Measurements from ENCODE around the gene EVPL.

GRCh38 chr17:76011951-76012350 lies 15.2 kb downstream of the EVPL start:
- no peak for TF ChIP-seq CTCF (tag by site-specific recombination; IDR thresholded peaks at IDR 0.05)
- no peak for TF ChIP-seq ZNF654 (tag by site-specific recombination; IDR thresholded peaks at IDR 0.05; ENCODE audit: low read depth)
- no peak for TF ChIP-seq PRDM1 (tag by site-specific recombination; IDR thresholded peaks at IDR 0.05)
- no peak for TF ChIP-seq ZNF777 (tag by site-specific recombination; IDR thresholded peaks at IDR 0.05; ENCODE audit: borderline replicate concordance)
- no peak for TF ChIP-seq ZBTB49 (tag by site-specific recombination; IDR thresholded peaks at IDR 0.05; ENCODE audit: low read depth)
- no peak for TF ChIP-seq PATZ1 (tag by site-specific recombination; IDR thresholded peaks at IDR 0.05)
- TF ChIP-seq ZNF157 (tag by site-specific recombination; IDR thresholded peaks at IDR 0.05): no peak
- TF ChIP-seq ZNF843 (tag by site-specific recombination; IDR thresholded peaks at IDR 0.05): no peak
- no peak for TF ChIP-seq ZBTB11 (tag by site-specific recombination; conservative IDR thresholded peaks at IDR 0.05; ENCODE audit: low read depth)
- TF ChIP-seq ZNF571 (tag by site-specific recombination; IDR thresholded peaks at IDR 0.05): no peak
- TF ChIP-seq ZBTB8A (tag by site-specific recombination; IDR thresholded peaks at IDR 0.05): no peak
- TF ChIP-seq ZFP3 (tag by site-specific recombination; IDR thresholded peaks at IDR 0.05; ENCODE audit: low read depth): no peak
- no peak for TF ChIP-seq ZBTB21 (tag by site-specific recombination; IDR thresholded peaks at IDR 0.05)

All from HEK293 (cell line).